IPS-18a (cell line): Measurements from ENCODE around the gene ADGB.

Experiments
- H3K27ac ChIP-seq: one replicate; pipeline ENCODE4 v1.5.1; 2013; ENCODE audit warnings: low read length
- H3K27me3 ChIP-seq: one replicate; pipeline ENCODE4 v1.6.1; 2013; ENCODE audit warnings: mild to moderate bottlenecking, low read length; ENCODE audit not compliant: control insufficient read depth, insufficient read depth
- H3K36me3 ChIP-seq: one replicate; pipeline ENCODE4 v1.6.1; 2013; ENCODE audit warnings: low read depth, low read length; ENCODE audit not compliant: control insufficient read depth
- H3K4me1 ChIP-seq: one replicate; pipeline ENCODE4 v1.6.1; 2013; ENCODE audit warnings: low read depth, low read length; ENCODE audit not compliant: control insufficient read depth
- H3K4me3 ChIP-seq: one replicate; pipeline ENCODE4 v1.5.1; 2013; ENCODE audit warnings: low read length
- H3K9ac ChIP-seq: one replicate; pipeline ENCODE4 v1.6.1; 2013; ENCODE audit warnings: mild to moderate bottlenecking, low read length, moderate library complexity
- H3K9me3 ChIP-seq: one replicate; pipeline ENCODE4 v1.6.1; 2013; ENCODE audit warnings: low read depth, low read length; ENCODE audit not compliant: control insufficient read depth

ADGB gene

GRCh38 chr6:146635165-146635564 is 36.4 kb downstream of the ADGB start:
- Histone ChIP-seq H3K4me1 (no peaks in the 10 kb centered on the region), H3K36me3 (no peaks in the 10 kb centered on the region), H3K27ac (no peak overlapping the region), H3K4me3 (no peak overlapping the region), H3K27me3 (no peaks in the 10 kb centered on the region), H3K9me3 (no peaks in the 10 kb centered on the region), H3K9ac (no peak overlapping the region)

GRCh38 chr6:146636481-146636880 is 37.7 kb downstream of the ADGB start:
- Histone ChIP-seq H3K9ac (no peak overlapping the region), H3K27me3 (no peaks in the 10 kb centered on the region), H3K4me1 (no peaks in the 10 kb centered on the region), H3K4me3 (no peak overlapping the region), H3K9me3 (no peaks in the 10 kb centered on the region), H3K36me3 (no peaks in the 10 kb centered on the region), H3K27ac (no peak overlapping the region)

GRCh38 chr6:146642921-146643320 is 44.1 kb downstream of the ADGB start:
- Histone ChIP-seq H3K27me3 (no peaks in the 10 kb centered on the region), H3K9me3 (no peaks in the 10 kb centered on the region), H3K4me1 (no peaks in the 10 kb centered on the region), H3K36me3 (no peaks in the 10 kb centered on the region), H3K4me3 (no peak overlapping the region), H3K27ac (no peak overlapping the region), H3K9ac (no peak overlapping the region)

- no peaks in the 10 kb centered on the region for H3K27me3 ChIP-seq
- H3K9ac ChIP-seq, result no peak overlapping the region
- no peaks in the 10 kb centered on the region for H3K4me1 ChIP-seq
- H3K9me3 ChIP-seq, result no peaks in the 10 kb centered on the region
- no peaks in the 10 kb centered on the region for H3K36me3 ChIP-seq
- no peak overlapping the region for H3K27ac ChIP-seq
- no peak overlapping the region for H3K4me3 ChIP-seq
These were observed 52.2 kb downstream of the ADGB start for GRCh38 chr6:146650799-146651481.

- H3K9ac ChIP-seq, result no peak overlapping the region
- no peak overlapping the region for H3K4me3 ChIP-seq
- H3K4me1 ChIP-seq, result no peaks in the 10 kb centered on the region
- H3K9me3 ChIP-seq, result no peaks in the 10 kb centered on the region
- H3K36me3 ChIP-seq, result no peaks in the 10 kb centered on the region
- no peak overlapping the region for H3K27ac ChIP-seq
- H3K27me3 ChIP-seq, result no peaks in the 10 kb centered on the region
These were observed 52.7 kb downstream of the ADGB start for GRCh38 chr6:146651482-146651863.

GRCh38 chr6:146657432-146657831 is 58.7 kb downstream of the ADGB start:
- Histone ChIP-seq H3K9me3 (no peaks in the 10 kb centered on the region), H3K4me1 (no peaks in the 10 kb centered on the region), H3K36me3 (no peaks in the 10 kb centered on the region), H3K4me3 (no peak overlapping the region), H3K27ac (no peak overlapping the region), H3K27me3 (no peaks in the 10 kb centered on the region), H3K9ac (no peak overlapping the region)

- H3K9me3 ChIP-seq, result no peaks in the 10 kb centered on the region
- H3K27me3 ChIP-seq, result no peaks in the 10 kb centered on the region
- no peak overlapping the region for H3K4me3 ChIP-seq
- H3K36me3 ChIP-seq, result no peaks in the 10 kb centered on the region
- no peak overlapping the region for H3K27ac ChIP-seq
- H3K4me1 ChIP-seq, result peaks cover 8% of the 10 kb centered on the region
- H3K9ac ChIP-seq, result no peak overlapping the region
These were observed 66.1 kb downstream of the ADGB start for GRCh38 chr6:146664871-146665360.

GRCh38 chr6:146666909-146667308 is 68.1 kb downstream of the ADGB start:
- Histone ChIP-seq H3K4me3 (no peak overlapping the region), H3K4me1 (peaks cover 8% of the 10 kb centered on the region), H3K36me3 (no peaks in the 10 kb centered on the region), H3K27ac (no peak overlapping the region), H3K27me3 (no peaks in the 10 kb centered on the region), H3K9me3 (no peaks in the 10 kb centered on the region), H3K9ac (no peak overlapping the region)

- Histone ChIP-seq H3K27ac (no peak overlapping the region), H3K27me3 (no peaks in the 10 kb centered on the region), H3K9ac (no peak overlapping the region), H3K36me3 (no peaks in the 10 kb centered on the region), H3K4me3 (no peak overlapping the region), H3K9me3 (no peaks in the 10 kb centered on the region), H3K4me1 (peaks cover 8% of the 10 kb centered on the region)
These were observed 71.4 kb downstream of the ADGB start for GRCh38 chr6:146670161-146670560.

- Histone ChIP-seq H3K27me3 (no peaks in the 10 kb centered on the region), H3K27ac (no peak overlapping the region), H3K4me3 (no peak overlapping the region), H3K4me1 (no peaks in the 10 kb centered on the region), H3K36me3 (no peaks in the 10 kb centered on the region), H3K9me3 (no peaks in the 10 kb centered on the region), H3K9ac (no peak overlapping the region)
These were observed 74.3 kb downstream of the ADGB start for GRCh38 chr6:146673069-146673468.

- Histone ChIP-seq H3K27ac (no peak overlapping the region), H3K27me3 (no peaks in the 10 kb centered on the region), H3K9me3 (no peaks in the 10 kb centered on the region), H3K9ac (no peak overlapping the region), H3K4me3 (no peak overlapping the region), H3K4me1 (no peaks in the 10 kb centered on the region), H3K36me3 (no peaks in the 10 kb centered on the region)
These were observed 80.6 kb downstream of the ADGB start for GRCh38 chr6:146679386-146679785.

GRCh38 chr6:146682919-146683318 is 84.1 kb downstream of the ADGB start:
- H3K9ac ChIP-seq, result no peak overlapping the region
- no peaks in the 10 kb centered on the region for H3K9me3 ChIP-seq
- H3K4me1 ChIP-seq, result no peaks in the 10 kb centered on the region
- H3K27me3 ChIP-seq, result no peaks in the 10 kb centered on the region
- no peak overlapping the region for H3K4me3 ChIP-seq
- no peaks in the 10 kb centered on the region for H3K36me3 ChIP-seq
- H3K27ac ChIP-seq, result no peak overlapping the region
